H1 (cell line): ENCODE data around the gene COMMD2. TPM values are rescaled to one million over a fixed set of nuclear protein-coding genes. Genes with fewer than 3 reads are reported as not detected.

Experiments used
- CTCF ChIA-PET: fragments of 300-600 bp; sonication (Branson Sonifier 250); formaldehyde crosslinking; loops from one replicate; lab custom pipeline; 2021; ENCODE audit not compliant: partially characterized antibody; lab: Charles Lee
- POLR2A ChIA-PET: fragments of 300-600 bp; sonication (Branson Sonifier 250); formaldehyde crosslinking; loops from one replicate; lab custom pipeline; 2021; ENCODE audit warnings: inconsistent platforms; ENCODE audit not compliant: partially characterized antibody; lab: Charles Lee
- DNase-seq, 2 experiments: peaks; one replicate each; pipeline versions ENCODE4 v3.0.0 to v3.0.0-alpha.2; 2010 to 2022; ENCODE audit warnings: low spot score in 2 of 2, low read depth in 1 of 2, mixed read lengths in 1 of 2
- FAIRE-seq: peaks from 2 replicates; lab custom pipeline; 2011; peaks lifted over from hg19 to GRCh38; lab: Jason Lieb, UNC
- H2AFZ ChIP-seq: 2 replicates; pipeline ENCODE4 v1.8.1; 2012; ENCODE audit warnings: low read length, inconsistent platforms
- H2AK5ac ChIP-seq: 2 replicates; pipeline ENCODE4 v1.6.1; 2013; ENCODE audit warnings: low read depth, low read length
- H2BK120ac ChIP-seq: replicated peaks from 2 replicates; pipeline ENCODE3; 2013; ENCODE audit warnings: low read depth, low read length, inconsistent platforms
- H2BK12ac ChIP-seq: 2 replicates; pipeline ENCODE4 v1.6.1; 2013; ENCODE audit warnings: low read depth, low read length
- H2BK15ac ChIP-seq: 2 replicates; pipeline ENCODE4 v1.6.1; 2013; ENCODE audit warnings: low read length
- H2BK20ac ChIP-seq: 2 replicates; pipeline ENCODE4 v1.6.1; 2013; ENCODE audit warnings: low read length
- H2BK5ac ChIP-seq: 2 replicates; pipeline ENCODE4 v1.6.1; 2013; ENCODE audit warnings: low read depth, low read length
- H3K14ac ChIP-seq: 2 replicates; pipeline ENCODE4 v1.6.1; 2013; ENCODE audit warnings: inconsistent platforms; ENCODE audit not compliant: insufficient read length
- H3K18ac ChIP-seq: 2 replicates; pipeline ENCODE4 v1.6.1; 2013; ENCODE audit warnings: low read length; ENCODE audit errors: extremely low read depth
- H3K23ac ChIP-seq: 2 replicates; pipeline ENCODE4 v1.6.1; 2013; ENCODE audit warnings: inconsistent platforms; ENCODE audit not compliant: insufficient read length
- H3K23me2 ChIP-seq: 2 replicates; pipeline ENCODE4 v1.6.1; 2013; ENCODE audit warnings: low read depth, low read length
- H3K27ac ChIP-seq: 2 replicates; pipeline ENCODE4 v1.6.1; 2011; ENCODE audit warnings: low read depth, low read length, inconsistent platforms
- H3K27me3 ChIP-seq, 4 experiments: replicated peaks in 1 of 4; 1 replicate in 1 of 4; 2 replicates in 3 of 4; pipeline versions ENCODE4 v1.6.1 to v1.8.1; 2011 to 2013; ENCODE audit warnings: low read length in 3 of 4, mild to moderate bottlenecking in 3 of 4, inconsistent platforms in 2 of 4, mixed read lengths in 2 of 4, moderate library complexity in 1 of 4; ENCODE audit not compliant: control insufficient read depth in 3 of 4, insufficient read depth in 3 of 4; ENCODE audit errors: extremely low read depth in 1 of 4
- H3K36me3 ChIP-seq, 4 experiments: 2 replicates each; pipeline versions ENCODE4 v1.6.1 to v1.8.1; 2011 to 2013; ENCODE audit warnings: mild to moderate bottlenecking in 4 of 4, low read length in 3 of 4, moderate library complexity in 2 of 4, control low read depth in 1 of 4, inconsistent platforms in 1 of 4; ENCODE audit not compliant: insufficient read depth in 4 of 4, control insufficient read depth in 2 of 4
- H3K4ac ChIP-seq: replicated peaks from 2 replicates; pipeline ENCODE3; 2013; ENCODE audit warnings: low read length, low read depth, mixed read lengths, inconsistent platforms; ENCODE audit not compliant: insufficient read length
- H3K4me1 ChIP-seq, 4 experiments: replicated peaks in 1 of 4; 1 replicate in 1 of 4; 2 replicates in 3 of 4; pipeline versions ENCODE4 v1.6.1 to v1.8.1; 2011 to 2013; ENCODE audit warnings: low read length in 3 of 4, inconsistent platforms in 2 of 4, mixed read lengths in 1 of 4; ENCODE audit not compliant: insufficient read depth in 4 of 4, control insufficient read depth in 3 of 4
- H3K4me2 ChIP-seq, 2 experiments: 2 replicates each; pipeline versions ENCODE4 v1.6.1 to v1.8.1; 2011 to 2013; ENCODE audit warnings: low read depth in 2 of 2, low read length in 2 of 2, control low read depth in 1 of 2, inconsistent platforms in 1 of 2, mild to moderate bottlenecking in 1 of 2; ENCODE audit not compliant: insufficient read depth in 1 of 2
- H3K4me3 ChIP-seq, 4 experiments: fragments of 200-600, 300-600 bp in 1 of 4; sonication (generic), shearing (Covaris generic), sonication (Bioruptor Twin) in 1 of 4; 2 replicates each; pipeline versions ENCODE4 v1.5.1 to v1.8.1; 2011 to 2016; ENCODE audit warnings: low read length in 4 of 4, low read depth in 3 of 4, control low read depth in 2 of 4, inconsistent platforms in 2 of 4, mild to moderate bottlenecking in 2 of 4, mixed read lengths in 1 of 4, moderate library complexity in 1 of 4; ENCODE audit not compliant: insufficient read depth in 2 of 4; ENCODE audit errors: extremely low read depth in 1 of 4
- H3K56ac ChIP-seq: replicated peaks from 2 replicates; pipeline ENCODE3; 2013; ENCODE audit warnings: low read depth, mild to moderate bottlenecking, mixed read lengths, low read length, inconsistent platforms; ENCODE audit not compliant: insufficient read length
- H3K79me1 ChIP-seq: 2 replicates; pipeline ENCODE4 v1.6.1; 2013; ENCODE audit warnings: low read depth, low read length, control low read depth
- H3K79me2 ChIP-seq, 2 experiments: 2 replicates each; pipeline versions ENCODE4 v1.6.1 to v1.8.1; 2012 to 2013; ENCODE audit warnings: low read length in 2 of 2, mild to moderate bottlenecking in 2 of 2, inconsistent platforms in 1 of 2; ENCODE audit not compliant: insufficient read depth in 2 of 2, control insufficient read depth in 1 of 2
- H3K9ac ChIP-seq, 4 experiments: replicated peaks in 1 of 4; 1 replicate in 1 of 4; 2 replicates in 3 of 4; pipeline versions ENCODE4 v1.6.1 to v1.8.1; 2011 to 2013; ENCODE audit warnings: low read depth in 3 of 4, low read length in 3 of 4, control low read depth in 2 of 4, mild to moderate bottlenecking in 2 of 4, moderate library complexity in 2 of 4, inconsistent platforms in 1 of 4; ENCODE audit errors: extremely low read depth in 1 of 4
- H3K9me3 ChIP-seq, 2 experiments: 2 replicates each; pipeline versions ENCODE4 v1.6.1 to v1.8.1; 2012 to 2013; ENCODE audit warnings: mild to moderate bottlenecking in 2 of 2, moderate library complexity in 2 of 2, control low read depth in 1 of 2, inconsistent platforms in 1 of 2, low read depth in 1 of 2, low read length in 1 of 2, mixed read lengths in 1 of 2; ENCODE audit not compliant: insufficient read depth in 2 of 2
- H4K20me1 ChIP-seq, 2 experiments: replicated peaks in 1 of 2; 2 replicates each; pipeline versions ENCODE3 to v1.8.1; 2011 to 2013; ENCODE audit warnings: inconsistent platforms in 2 of 2, low read length in 2 of 2, mild to moderate bottlenecking in 1 of 2; ENCODE audit not compliant: insufficient read depth in 2 of 2, control insufficient read depth in 1 of 2
- H4K5ac ChIP-seq: 2 replicates; pipeline ENCODE4 v1.6.1; 2013; ENCODE audit warnings: low read length, low read depth, mixed read lengths, inconsistent platforms; ENCODE audit not compliant: insufficient read length
- H4K8ac ChIP-seq: 2 replicates; pipeline ENCODE4 v1.8.0; 2013; ENCODE audit warnings: mild to moderate bottlenecking, moderate library complexity, low read length, inconsistent platforms; ENCODE audit not compliant: insufficient read depth; ENCODE audit errors: extremely low read depth
- H4K91ac ChIP-seq: replicated peaks from 2 replicates; pipeline ENCODE3; 2013; ENCODE audit warnings: low read length, mixed read lengths, inconsistent platforms; ENCODE audit not compliant: insufficient read length
- ATF3 ChIP-seq: IDR thresholded peaks from 2 replicates; pipeline ENCODE4 v1.6.1; 2011; ENCODE audit warnings: low read depth, mild to moderate bottlenecking, low read length; ENCODE audit not compliant: insufficient read depth
- CHD1 ChIP-seq: IDR thresholded peaks from 2 replicates; pipeline ENCODE4 v1.6.1; 2012; ENCODE audit warnings: low read depth, low read length, improper control_type of control experiment
- CREB1 ChIP-seq: IDR thresholded peaks from 2 replicates; pipeline ENCODE4 v1.6.1; 2012; ENCODE audit warnings: inconsistent platforms
- GABPA ChIP-seq: IDR thresholded peaks from 2 replicates; pipeline ENCODE4 v1.6.1; 2011; ENCODE audit warnings: mild to moderate bottlenecking, low read length, moderate library complexity, borderline replicate concordance; ENCODE audit not compliant: insufficient read depth
- HDAC2 ChIP-seq, 2 experiments: fragments of 300-600 bp in 1 of 2; sonication (generic) in 1 of 2; IDR thresholded peaks; 2 replicates each; pipeline ENCODE4 v1.6.1; 2011 to 2012; ENCODE audit warnings: low read depth in 2 of 2, low read length in 2 of 2, mild to moderate bottlenecking in 2 of 2, moderate library complexity in 2 of 2, borderline replicate concordance in 1 of 2, inconsistent platforms in 1 of 2
- JUND ChIP-seq: IDR thresholded peaks from 2 replicates; pipeline ENCODE4 v1.6.1; 2011; ENCODE audit warnings: mild to moderate bottlenecking, improper control_type of control experiment, low read length
- PHF8 ChIP-seq: fragments of 200-600 bp; sonication (generic); conservative IDR thresholded peaks from 2 replicates; pipeline ENCODE4 v1.7.1; 2012; ENCODE audit warnings: low read depth, mild to moderate bottlenecking, inconsistent platforms, low read length, moderate library complexity
- POLR2AphosphoS5 ChIP-seq: IDR thresholded peaks from 2 replicates; pipeline ENCODE4 v1.6.1; 2011; ENCODE audit warnings: low read depth, low read length
- RAD21 ChIP-seq, 2 experiments: IDR thresholded peaks in 1 of 2; conservative IDR thresholded peaks in 1 of 2; 2 replicates each; pipeline ENCODE4 v1.6.1; 2011; ENCODE audit warnings: low read depth in 2 of 2, low read length in 2 of 2, improper control_type of control experiment in 1 of 2, inconsistent platforms in 1 of 2, mild to moderate bottlenecking in 1 of 2, moderate library complexity in 1 of 2
- WGBS, 2 experiments: shearing (Covaris generic) in 1 of 2; methylation state at CpG; one replicate each; pipeline versions ENCODE4 v1.1.6 to v1.1.7; 2013 to 2015; ENCODE audit warnings: low lambda C conversion rate in 2 of 2, mixed read lengths in 2 of 2, inconsistent platforms in 1 of 2, low coverage in 1 of 2, missing lambda C conversion rate in 1 of 2; ENCODE audit not compliant: insufficient replicate concordance in 2 of 2, insufficient coverage in 1 of 2, insufficient read length in 1 of 2; ENCODE audit errors: extremely low coverage in 1 of 2, missing lambda C conversion rate in 1 of 2; 5-methylcytosine and 5-hydroxymethylcytosine counted together
- polyA plus RNA-seq, 7 experiments: library from polyadenylated mRNA; depleted of rRNA in 3 of 7; stranded (reverse) in 5 of 7; unstranded in 2 of 7; fragments of >200 nt in 5 of 7; fragments of 200-250 nt in 2 of 7; gene quantifications; 1 replicate in 5 of 7; 2 replicates in 1 of 7; 4 replicates in 1 of 7; pipeline versions ENCODE4 v1.2.1 to v1.2.3, GENCODE V29; 2011 to 2013; ENCODE audit warnings: missing spikeins in 2 of 7, mixed read lengths in 2 of 7
- total RNA-seq: library from RNA; stranded (reverse); fragmentation: NEBNext Ultra II Directional; extraction: Animal tissue kit (Norgen Biotek cat#: 25700); gene quantifications from 2 replicates; pipeline ENCODE4 v1.2.1, GENCODE V29; 2021
- TF ChIP-seq, protein P1 (sequence below): IDR thresholded peaks from 2 replicates; pipeline ENCODE4 v1.6.1; 2012; ENCODE audit warnings: inconsistent platforms

The COMMD2 gene
- total and polyA plus RNA-seq, 2 of the 8 experiments (the other 6 are each of a cell fraction or from before 2014, with no cell fraction given) = 20.2 to 57.2 TPM

GRCh38 chr3:149715247-149715646 is 37.0 kb downstream of the COMMD2 start:
- H3K4me3 ChIP-seq = no peak overlapping the region
- no peak overlapping the region for H3K4ac ChIP-seq
- H3K27me3 ChIP-seq = no peaks in the 10 kb centered on the region
- no peak overlapping the region for H3K9ac ChIP-seq
- no peak overlapping the region for H3K18ac ChIP-seq
- no peak overlapping the region for H3K14ac ChIP-seq
- POLR2A ChIA-PET = no interaction called here
- 93% methylated on average over 13 of the region's 13 CpGs; no CpG with 5 or more reads in 1 of the 2 experiments for WGBS, 2 experiments
- no peak overlapping the region for H4K91ac ChIP-seq
- no peaks in the 10 kb centered on the region for H3K36me3 ChIP-seq
- H3K79me1 ChIP-seq = no peaks in the 10 kb centered on the region
- H2BK120ac ChIP-seq = no peak overlapping the region
- no peak overlapping the region for H2BK12ac ChIP-seq
- no peak overlapping the region for H3K4me2 ChIP-seq
- FAIRE-seq (no peak), DNase-seq (no peak)
- H3K23ac ChIP-seq = no peak overlapping the region
- H3K27ac ChIP-seq = no peak overlapping the region
- no peaks in the 10 kb centered on the region for H3K79me2 ChIP-seq
- no peak overlapping the region for H4K5ac ChIP-seq
- no peaks in the 10 kb centered on the region for H4K20me1 ChIP-seq
- no peaks in the 10 kb centered on the region; a peak in 1 of 7 replicates for H3K4me1 ChIP-seq
- no peak overlapping the region for H4K8ac ChIP-seq
- no peak overlapping the region for H2BK5ac ChIP-seq
- H3K56ac ChIP-seq = no peak overlapping the region
- no peak overlapping the region for H2BK20ac ChIP-seq
- no peaks in the 10 kb centered on the region for H3K23me2 ChIP-seq
- 0 out of 4 replicates have a peak, but pooled peaks cover 0 to 3% of the 10 kb centered on the region in 2 experiments for H3K9me3 ChIP-seq
- TF ChIP-seq PHF8 = no peak
- TF ChIP-seq ATF3 = no peak
- TF ChIP-seq RAD21 (IDR thresholded peaks at IDR 0.05 in 1 of 2, conservative IDR thresholded peaks at IDR 0.05 in 1 of 2; ENCODE audit: low read depth in 2 of 2, low read length in 2 of 2) = no peak
- TF ChIP-seq, protein P1, sequence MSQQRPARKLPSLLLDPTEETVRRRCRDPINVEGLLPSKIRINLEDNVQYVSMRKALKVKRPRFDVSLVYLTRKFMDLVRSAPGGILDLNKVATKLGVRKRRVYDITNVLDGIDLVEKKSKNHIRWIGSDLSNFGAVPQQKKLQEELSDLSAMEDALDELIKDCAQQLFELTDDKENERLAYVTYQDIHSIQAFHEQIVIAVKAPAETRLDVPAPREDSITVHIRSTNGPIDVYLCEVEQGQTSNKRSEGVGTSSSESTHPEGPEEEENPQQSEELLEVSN = no peak
- TF ChIP-seq GABPA = no peak
- no peak for TF ChIP-seq HDAC2 (IDR thresholded peaks at IDR 0.05; ENCODE audit: borderline replicate concordance in 1 of 2, low read depth in 2 of 2, low read length in 2 of 2)
- no peak for TF ChIP-seq POLR2AphosphoS5
- no peak for TF ChIP-seq CREB1
- no peak for TF ChIP-seq CHD1
- TF ChIP-seq JUND = no peak
- H2BK15ac ChIP-seq = no peak overlapping the region
- CTCF ChIA-PET = interaction anchor here (0.6 to 7.9 kb wide), 11 partner anchors 10 to 242 kb away, joined by 3 to 72 read pairs (median 4); no protein-coding TSS in a partner anchor
- no peak overlapping the region for H2AFZ ChIP-seq
- H2AK5ac ChIP-seq = no peak overlapping the region
